Tibial nerve (tissue), 4 donors: ENCODE results near the gene FREY1.
A peak's percentile ranks its signal among the peaks of the same experiment; 100 is the strongest.

Experiments used
- CTCF ChIP-seq, 5 experiments: fragments of 200-600 bp in 3 of 5; fragments of 450-650 bp in 2 of 5; sonication (generic) in 3 of 5; IDR thresholded peaks; one replicate each; pipeline ENCODE4 v1.5.1; 2016 to 2019; ENCODE audit warnings: antibody characterized with exemption in 5 of 5, mild to moderate bottlenecking in 3 of 5, moderate library complexity in 2 of 5
- EP300 ChIP-seq, 2 donors: sonication (generic); formaldehyde crosslinking; IDR thresholded peaks; one replicate each; pipeline ENCODE4 v1.6.1; 2017; ENCODE audit warnings: antibody characterized with exemption in 2 of 2, mild to moderate bottlenecking in 1 of 2
- POLR2A ChIP-seq, 2 donors: fragments of 450-650 bp; IDR thresholded peaks; one replicate each; pipeline ENCODE4 v1.6.1; 2017; ENCODE audit warnings: antibody characterized with exemption in 2 of 2, mild to moderate bottlenecking in 2 of 2, moderate library complexity in 2 of 2

DNA sequence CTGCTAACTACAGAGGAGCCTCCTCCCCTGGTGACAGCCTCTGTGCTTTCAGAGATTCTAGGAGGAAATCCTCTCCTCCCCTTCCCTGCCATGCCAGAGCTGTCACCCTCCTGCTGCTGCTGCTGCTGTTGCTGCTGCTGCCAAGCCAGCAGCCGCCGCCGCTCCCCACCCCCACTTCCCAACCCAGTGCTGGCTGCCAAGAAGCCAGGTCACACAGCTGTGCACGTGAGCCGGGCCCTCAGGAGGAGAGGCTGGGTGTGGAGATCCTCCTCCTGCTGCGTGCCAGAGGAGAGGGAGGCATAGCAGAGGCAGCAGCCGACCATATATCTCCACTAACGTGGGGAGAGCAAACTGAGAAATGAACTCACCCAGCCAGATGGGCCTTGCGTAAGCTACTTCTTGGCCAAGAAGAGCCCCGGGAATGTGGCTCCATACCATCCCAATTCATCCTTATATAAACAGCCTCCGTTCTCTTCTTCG, 47.4 kb downstream of the FREY1 start:
- TF ChIP-seq CTCF (IDR thresholded peaks at IDR 0.05), result no peak
- peak; percentile 93 for TF ChIP-seq EP300 (IDR thresholded peaks at IDR 0.05)
- peak in 1 of 2 donors; percentile 51 for TF ChIP-seq POLR2A (IDR thresholded peaks at IDR 0.05)
